Measurements from ENCODE around the gene STK17B. TPM values are rescaled to one million over a fixed set of nuclear protein-coding genes. Genes with fewer than 3 reads are reported as not detected.
"Not testable (repeated sequence)": the region's sequence is repeated elsewhere in the genome, so short reads cannot be mapped to it uniquely, and the experiment has no call there.

STK17B gene
- 73.9 and 80.1 TPM in 2 replicates for total RNA-seq
- 12.1 TPM for polyA plus RNA-seq (2012)

GRCh38 chr2:196171248-196171871 is at the start of gene STK17B:
Gene STK17B, minus strand, starts transcription at chr2:196171578. Its CDS starts 8,195 bp downstream, at chr2:196163383.
- DNase-seq (ENCODE audit: low read depth): peak; percentile 97

- no peak for DNase-seq (ENCODE audit: low read depth)
These were observed 49.3 kb upstream of the STK17B start for GRCh38 chr2:196220671-196221070.

GRCh38 chr2:196219671-196220070 is 48.3 kb upstream of the STK17B start:
- DNase-seq (ENCODE audit: low read depth): no peak

GRCh38 chr2:196218106-196218505 is 46.7 kb upstream of the STK17B start:
- DNase-seq (ENCODE audit: low read depth): peak; percentile 47

- no peak for DNase-seq (ENCODE audit: low read depth)
These were observed 45.7 kb upstream of the STK17B start for GRCh38 chr2:196217116-196217515.

GRCh38 chr2:196215376-196215775 is 44.0 kb upstream of the STK17B start:
- DNase-seq (ENCODE audit: low read depth): no peak

- no peak for DNase-seq (ENCODE audit: low read depth)
These were observed 42.8 kb upstream of the STK17B start for GRCh38 chr2:196214156-196214555.

- no peak for DNase-seq (ENCODE audit: low read depth)
These were observed 42.0 kb upstream of the STK17B start for GRCh38 chr2:196213252-196213980.

GRCh38 chr2:196208915-196209314 is 37.5 kb upstream of the STK17B start:
- DNase-seq (ENCODE audit: low read depth): no peak

- DNase-seq (ENCODE audit: low read depth): no peak
These were observed 35.4 kb upstream of the STK17B start for GRCh38 chr2:196206804-196207203.

- no peak for DNase-seq (ENCODE audit: low read depth)
These were observed 34.6 kb upstream of the STK17B start for GRCh38 chr2:196205881-196206435.

- DNase-seq (ENCODE audit: low read depth): no peak
These were observed 33.8 kb upstream of the STK17B start for GRCh38 chr2:196205011-196205766.

- no peak for DNase-seq (ENCODE audit: low read depth)
These were observed 30.0 kb upstream of the STK17B start for GRCh38 chr2:196201229-196202009.

GRCh38 chr2:196200557-196200956 is 29.2 kb upstream of the STK17B start:
- DNase-seq (ENCODE audit: low read depth): no peak

- no peak for DNase-seq (ENCODE audit: low read depth)
These were observed 24.4 kb upstream of the STK17B start for GRCh38 chr2:196195758-196196157.

GRCh38 chr2:196195302-196195701 is 23.9 kb upstream of the STK17B start:
- DNase-seq (ENCODE audit: low read depth): no peak

GRCh38 chr2:196191541-196191940 is 20.2 kb upstream of the STK17B start:
- no peak for DNase-seq (ENCODE audit: low read depth)

GRCh38 chr2:196187898-196188458 is 16.6 kb upstream of the STK17B start:
- DNase-seq (ENCODE audit: low read depth): no peak

- not testable (repeated sequence) for DNase-seq (ENCODE audit: low read depth)
These were observed 15.9 kb upstream of the STK17B start for GRCh38 chr2:196187175-196187700.

- DNase-seq (ENCODE audit: low read depth): no peak
These were observed 15.0 kb upstream of the STK17B start for GRCh38 chr2:196186266-196186980.

All from myocyte (in vitro differentiated cells).